ENCODE data around the gene NMUR2.

DNA sequence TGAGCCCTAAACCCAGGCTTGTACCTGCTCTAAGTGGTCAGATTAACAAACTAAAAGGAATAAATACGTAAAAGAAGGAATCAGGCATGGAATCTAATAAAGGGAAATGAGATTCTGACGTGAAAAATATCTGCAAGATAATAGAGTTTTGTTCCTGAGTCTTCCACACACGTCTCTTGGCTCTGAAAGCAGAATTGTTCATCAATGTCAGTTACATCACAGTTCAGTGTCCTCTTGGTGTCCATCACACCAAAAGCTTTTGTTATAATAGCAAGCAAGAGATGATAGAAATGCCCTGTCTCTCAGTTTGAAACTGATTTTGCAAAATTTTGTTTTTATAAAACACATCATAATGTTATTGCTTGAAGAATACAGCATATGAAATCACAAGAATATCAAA, 34.7 kb upstream of the NMUR2 start:
- TF ChIP-seq, protein P1, sequence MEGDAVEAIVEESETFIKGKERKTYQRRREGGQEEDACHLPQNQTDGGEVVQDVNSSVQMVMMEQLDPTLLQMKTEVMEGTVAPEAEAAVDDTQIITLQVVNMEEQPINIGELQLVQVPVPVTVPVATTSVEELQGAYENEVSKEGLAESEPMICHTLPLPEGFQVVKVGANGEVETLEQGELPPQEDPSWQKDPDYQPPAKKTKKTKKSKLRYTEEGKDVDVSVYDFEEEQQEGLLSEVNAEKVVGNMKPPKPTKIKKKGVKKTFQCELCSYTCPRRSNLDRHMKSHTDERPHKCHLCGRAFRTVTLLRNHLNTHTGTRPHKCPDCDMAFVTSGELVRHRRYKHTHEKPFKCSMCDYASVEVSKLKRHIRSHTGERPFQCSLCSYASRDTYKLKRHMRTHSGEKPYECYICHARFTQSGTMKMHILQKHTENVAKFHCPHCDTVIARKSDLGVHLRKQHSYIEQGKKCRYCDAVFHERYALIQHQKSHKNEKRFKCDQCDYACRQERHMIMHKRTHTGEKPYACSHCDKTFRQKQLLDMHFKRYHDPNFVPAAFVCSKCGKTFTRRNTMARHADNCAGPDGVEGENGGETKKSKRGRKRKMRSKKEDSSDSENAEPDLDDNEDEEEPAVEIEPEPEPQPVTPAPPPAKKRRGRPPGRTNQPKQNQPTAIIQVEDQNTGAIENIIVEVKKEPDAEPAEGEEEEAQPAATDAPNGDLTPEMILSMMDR (IDR thresholded peaks at IDR 0.05; ENCODE audit: low read depth, low read length), result no peak
- no peak for TF ChIP-seq EZH2phosphoT487 (IDR thresholded peaks at IDR 0.05; ENCODE audit: low read depth)
